ENCODE results near the gene ADSS1.
A peak's percentile ranks its signal among the peaks of the same experiment; 100 is the strongest.

Gene ADSS1

DNA sequence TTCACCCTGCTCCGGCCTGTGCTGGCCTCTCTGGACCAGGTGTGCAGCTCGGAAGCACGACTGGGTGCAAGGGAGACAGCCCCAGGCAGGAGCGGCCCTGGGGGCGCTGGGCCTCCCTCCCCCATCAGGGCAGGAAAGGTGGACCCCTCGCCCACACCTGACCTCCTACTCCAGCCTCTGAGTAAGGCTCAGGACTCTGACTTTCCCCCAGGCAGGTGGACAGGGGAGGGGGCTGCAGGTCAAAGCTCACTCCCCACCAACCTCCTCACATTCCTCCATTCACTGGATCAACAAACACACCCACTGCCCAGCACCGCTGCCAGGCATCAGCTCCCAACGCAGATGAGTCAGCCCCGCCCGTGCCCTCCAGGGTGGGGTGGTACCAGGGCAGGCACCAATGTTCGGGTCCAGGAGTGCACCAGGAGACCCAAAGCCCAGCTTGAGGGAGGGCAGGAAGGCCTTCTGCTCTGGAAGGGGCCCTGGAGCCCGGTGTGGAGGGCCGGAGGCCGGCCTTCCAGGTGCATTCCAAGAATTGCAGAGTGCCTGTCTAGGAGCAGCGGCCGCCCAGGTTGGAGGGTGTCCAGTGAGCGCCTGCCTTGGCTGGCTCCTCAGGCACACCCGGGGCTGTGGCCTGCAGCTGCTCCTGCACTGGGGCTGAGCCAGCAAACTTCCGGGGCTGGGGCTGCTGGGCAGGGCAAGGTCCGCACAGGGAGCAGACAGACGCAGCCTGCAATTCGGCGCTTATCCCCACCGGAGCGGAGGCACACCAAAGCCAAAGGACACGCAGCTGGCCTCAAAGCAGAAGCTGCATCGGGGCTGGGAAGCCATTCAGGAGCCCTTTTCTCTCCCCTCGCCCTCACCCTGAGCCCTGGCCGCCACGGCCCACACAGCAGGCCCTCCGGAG, 36.2 kb upstream of the ADSS1 start:
- DNase-seq = no peak

GRCh38 chr14:104688505-104689108, 35.4 kb upstream of the ADSS1 start:
- no peak for DNase-seq

DNA sequence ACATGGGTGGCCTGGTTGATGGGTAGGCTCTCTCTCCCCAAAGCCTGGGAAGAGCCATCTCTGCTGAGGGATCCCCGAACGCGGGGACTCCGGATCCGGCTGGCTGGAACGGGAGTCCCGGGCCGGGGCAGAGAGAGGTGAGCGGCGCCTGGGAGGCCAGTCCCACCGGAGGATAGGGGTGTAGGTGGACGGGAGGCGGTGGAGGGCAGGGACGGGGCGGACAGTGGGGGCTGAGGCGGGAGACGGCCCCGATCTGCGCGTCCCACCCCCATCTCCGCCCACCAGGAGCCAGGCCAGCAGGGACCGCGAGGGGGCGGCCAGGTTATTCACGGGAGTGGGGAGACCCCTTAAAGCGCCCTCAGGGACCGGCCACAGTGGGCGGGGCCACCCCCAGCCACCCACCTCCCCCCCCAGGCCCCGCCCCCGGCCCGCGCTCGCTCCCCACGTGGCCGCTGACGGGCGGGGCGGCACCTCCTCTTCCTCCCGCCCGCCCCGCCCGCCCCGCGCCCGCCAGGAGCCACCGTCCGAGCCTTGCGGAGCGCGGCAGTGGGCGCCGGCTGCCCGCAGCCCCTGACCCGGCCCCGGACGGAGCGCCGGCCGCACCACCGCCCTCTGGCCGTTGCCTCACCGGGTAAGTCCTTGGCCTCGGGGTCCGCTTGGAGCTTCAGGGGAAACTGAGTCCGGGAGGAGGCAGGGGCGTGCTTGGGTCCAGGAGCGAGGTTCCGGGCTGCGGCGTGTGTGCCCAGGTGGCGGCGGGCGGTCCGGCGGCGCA, 34.7 kb upstream of the ADSS1 start, which contains the start of gene INF2:
Gene INF2, plus strand, starts transcription at position 510 of the 772 bp plus-strand sequence. CDS start 11,748 bp downstream, outside the sequence.
- peak; percentile 63 for DNase-seq

GRCh38 chr14:104689881-104690711, 33.9 kb upstream of the ADSS1 start:
- DNase-seq = no peak

DNA sequence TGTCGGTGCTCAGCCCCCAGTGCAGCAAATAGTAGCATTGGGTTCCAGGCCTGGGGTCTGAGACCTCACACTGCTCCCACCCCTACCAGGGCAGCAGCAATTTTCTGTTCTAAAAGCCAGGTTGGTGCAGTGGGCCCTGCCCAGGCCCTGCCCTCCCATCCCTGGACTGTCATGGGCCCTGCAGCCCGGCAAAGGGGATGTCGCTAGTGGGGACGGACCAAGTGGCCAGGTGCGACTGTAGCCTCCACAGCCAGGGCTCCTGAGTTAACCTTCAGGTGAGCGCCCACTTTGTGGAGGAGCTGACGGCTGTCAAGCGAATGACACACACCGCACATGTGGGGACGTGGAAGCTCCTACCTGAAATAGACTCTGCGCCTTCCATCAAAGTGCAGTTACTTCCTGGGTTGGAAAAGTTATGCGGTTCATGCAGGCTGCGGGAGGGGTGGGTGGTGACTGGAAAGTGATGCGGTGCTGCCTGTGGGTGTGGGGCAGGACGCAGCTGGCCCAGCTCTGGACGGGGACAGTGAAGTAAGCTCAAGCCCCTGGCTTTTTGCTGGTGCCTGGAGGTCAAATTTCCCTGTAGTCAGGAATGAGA, 33.1 kb upstream of the ADSS1 start:
- DNase-seq = no peak

GRCh38 chr14:104691546-104692260, 32.3 kb upstream of the ADSS1 start:
- DNase-seq = no peak

GRCh38 chr14:104692261-104692938, 31.6 kb upstream of the ADSS1 start:
- no peak for DNase-seq

DNA sequence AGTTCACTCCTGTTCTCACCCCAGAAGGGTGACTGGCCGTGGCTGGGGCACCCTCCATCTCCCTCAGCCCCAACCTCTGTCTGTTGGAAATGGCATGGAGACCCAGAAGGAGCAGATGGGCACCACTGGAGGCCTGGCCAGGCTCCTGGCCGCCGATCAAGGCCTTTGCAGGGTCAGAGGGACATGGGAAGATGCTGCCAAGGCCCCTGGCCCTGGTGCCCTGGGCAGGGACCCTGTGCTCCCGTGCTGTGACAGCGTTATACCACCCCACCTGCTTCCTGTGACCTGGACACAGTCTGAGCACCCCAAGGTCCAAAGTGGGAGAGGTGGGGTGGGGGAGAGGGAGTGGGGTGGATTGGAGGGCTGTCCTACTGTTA, 31.1 kb upstream of the ADSS1 start:
- no peak for DNase-seq

DNA sequence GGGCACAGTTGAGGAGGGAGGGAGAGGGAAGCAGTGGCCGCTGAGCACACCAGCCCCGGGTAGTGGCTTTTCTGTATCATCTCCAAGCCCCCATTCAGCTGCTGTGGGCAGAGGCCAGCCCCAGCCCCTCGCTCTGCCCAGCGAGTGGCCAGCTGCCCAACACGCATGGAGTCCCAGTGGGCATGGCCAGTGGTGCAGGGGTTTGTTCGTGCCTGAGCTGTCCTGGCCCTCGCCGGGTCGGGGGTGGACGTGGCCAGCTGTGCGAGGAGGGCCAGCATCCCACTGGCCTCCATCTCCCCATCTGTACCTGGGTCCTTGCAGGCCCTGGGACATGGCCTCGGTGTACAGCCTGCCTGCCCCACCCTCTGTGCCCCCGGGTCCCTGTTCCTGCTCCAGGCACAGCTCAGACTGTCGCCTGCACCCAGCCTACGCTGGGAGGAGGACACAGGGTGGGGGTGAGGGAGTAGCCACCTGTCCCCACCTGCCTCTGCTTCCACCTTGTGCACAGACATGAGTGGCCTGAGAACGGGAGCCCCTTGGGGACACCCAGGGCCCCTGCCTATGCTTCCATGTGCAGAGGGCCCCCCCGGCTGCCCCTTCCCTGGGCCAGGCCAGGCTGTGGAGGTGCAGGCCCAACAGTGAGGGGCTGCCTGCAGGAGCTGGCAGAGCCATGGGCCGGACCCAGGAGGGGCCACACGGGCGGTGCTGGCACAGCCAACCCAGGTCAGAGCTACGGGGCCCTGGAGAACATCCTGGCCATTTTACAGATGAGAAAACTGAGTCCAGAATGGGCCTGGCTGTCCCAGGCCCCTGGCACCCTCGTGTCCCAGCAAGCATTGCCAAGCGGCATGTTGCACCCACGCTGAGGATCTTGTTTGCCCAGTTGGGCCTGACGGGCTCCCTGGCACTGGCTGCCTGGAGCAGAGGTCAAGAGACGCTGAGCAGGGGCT, 30.3 kb upstream of the ADSS1 start:
- DNase-seq = no peak

DNA sequence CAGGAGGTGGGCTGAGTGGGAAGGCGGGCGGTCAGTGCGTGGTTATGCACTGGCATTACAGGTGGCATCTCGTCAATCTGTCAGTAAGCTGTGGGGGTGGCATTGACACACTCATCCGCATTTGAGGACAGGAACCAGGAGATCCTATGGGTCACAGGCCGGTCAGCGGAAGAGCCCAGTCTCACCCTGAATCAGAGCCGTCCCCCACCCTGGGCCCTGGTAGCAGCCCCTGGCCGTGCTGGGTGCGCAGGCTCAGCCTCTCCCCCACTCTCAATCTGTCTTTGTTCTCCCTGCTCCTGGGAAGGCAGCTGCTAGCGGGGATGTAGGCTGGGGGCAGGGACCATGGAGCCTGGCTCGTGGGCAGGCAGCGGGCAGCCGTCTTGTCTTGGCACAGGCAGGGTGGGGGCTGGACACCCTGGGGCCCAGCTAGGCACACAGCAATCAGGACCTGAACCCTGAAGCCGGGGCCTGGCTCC, 29.5 kb upstream of the ADSS1 start:
- DNase-seq = no peak

DNA sequence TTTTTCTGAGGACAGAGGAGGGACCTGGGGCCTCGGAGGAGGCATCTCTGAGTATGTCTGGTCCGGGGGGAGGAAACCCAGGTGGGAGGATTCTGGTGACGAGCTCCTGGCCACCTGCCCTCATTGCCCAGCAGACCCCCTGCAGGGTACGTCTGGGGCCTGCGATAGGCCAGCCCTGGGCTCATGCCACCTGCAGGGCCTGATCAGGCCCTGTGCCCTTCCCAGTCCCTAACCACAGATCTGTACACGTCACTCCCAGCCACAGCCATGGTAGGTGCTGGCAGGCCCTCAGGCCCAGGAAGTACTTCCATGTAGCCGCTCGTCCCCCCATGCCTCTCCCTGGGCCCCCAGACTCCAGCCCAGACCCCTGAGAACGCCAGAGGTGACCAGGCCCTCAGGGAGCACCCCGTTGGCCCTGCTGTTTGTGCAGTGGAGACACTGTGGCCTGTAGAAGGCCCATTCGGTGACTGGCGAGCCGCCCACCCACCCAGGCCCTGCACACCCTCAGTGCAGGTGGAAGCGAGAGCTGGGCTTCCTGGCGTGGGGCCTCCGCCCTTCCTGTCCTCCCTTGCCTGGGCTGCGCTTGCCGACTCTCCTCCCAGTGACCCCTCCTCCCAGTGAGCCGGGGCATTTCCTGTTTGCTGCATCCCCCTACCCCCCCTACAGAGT, 28.9 kb upstream of the ADSS1 start:
- DNase-seq = no peak

DNA sequence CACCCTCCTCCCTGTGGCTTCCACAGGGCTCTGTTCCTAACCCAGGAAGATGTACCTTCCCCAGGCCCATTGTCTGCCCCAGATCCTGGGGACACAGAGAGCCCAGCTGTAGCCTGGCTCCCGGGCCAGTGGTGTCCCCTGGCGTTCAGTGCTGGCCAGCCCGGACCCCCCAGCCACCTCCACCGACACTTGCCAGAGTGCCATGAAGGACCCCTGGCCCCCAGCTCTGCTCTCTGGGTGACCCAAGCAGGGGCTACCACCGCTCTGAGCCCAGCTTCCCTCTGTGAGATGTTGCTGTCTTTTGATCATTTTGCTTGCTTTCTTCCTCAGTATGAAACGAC, 28.4 kb upstream of the ADSS1 start:
- DNase-seq = no peak

DNA sequence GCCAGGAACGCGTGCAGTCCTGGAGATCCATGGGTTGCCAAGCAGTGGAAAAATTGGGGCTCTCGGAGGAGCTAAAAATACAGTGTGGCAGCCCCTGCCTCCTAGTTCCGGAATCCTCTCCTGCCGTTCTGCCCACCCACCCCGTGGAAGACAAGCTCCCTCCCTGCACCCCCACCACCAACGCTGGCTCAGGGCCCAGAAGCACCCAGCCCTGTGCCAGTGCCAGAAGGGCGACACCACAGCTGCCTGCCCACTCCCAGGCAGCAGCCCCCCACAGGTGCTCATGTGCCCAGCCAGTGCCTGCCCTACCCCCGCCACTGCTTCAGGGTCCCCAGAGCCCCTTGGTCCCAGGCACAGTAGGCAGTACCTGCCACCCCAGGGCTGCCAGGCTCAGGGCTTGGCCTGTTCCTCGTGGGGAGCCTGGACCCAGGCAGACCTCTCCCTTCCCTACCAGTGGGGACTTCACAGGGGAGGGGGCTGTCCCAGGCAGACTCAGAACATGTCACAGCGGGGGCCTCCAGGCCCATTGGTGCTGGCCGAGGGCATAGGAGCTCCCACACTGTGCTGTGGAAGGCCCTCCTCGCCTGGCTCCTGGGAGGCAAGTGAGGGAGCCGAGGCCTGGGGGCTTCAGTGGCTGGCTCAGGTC, 27.2 kb upstream of the ADSS1 start:
- DNase-seq = no peak

GRCh38 chr14:104697317-104697703, 26.7 kb upstream of the ADSS1 start:
- DNase-seq = no peak

DNA sequence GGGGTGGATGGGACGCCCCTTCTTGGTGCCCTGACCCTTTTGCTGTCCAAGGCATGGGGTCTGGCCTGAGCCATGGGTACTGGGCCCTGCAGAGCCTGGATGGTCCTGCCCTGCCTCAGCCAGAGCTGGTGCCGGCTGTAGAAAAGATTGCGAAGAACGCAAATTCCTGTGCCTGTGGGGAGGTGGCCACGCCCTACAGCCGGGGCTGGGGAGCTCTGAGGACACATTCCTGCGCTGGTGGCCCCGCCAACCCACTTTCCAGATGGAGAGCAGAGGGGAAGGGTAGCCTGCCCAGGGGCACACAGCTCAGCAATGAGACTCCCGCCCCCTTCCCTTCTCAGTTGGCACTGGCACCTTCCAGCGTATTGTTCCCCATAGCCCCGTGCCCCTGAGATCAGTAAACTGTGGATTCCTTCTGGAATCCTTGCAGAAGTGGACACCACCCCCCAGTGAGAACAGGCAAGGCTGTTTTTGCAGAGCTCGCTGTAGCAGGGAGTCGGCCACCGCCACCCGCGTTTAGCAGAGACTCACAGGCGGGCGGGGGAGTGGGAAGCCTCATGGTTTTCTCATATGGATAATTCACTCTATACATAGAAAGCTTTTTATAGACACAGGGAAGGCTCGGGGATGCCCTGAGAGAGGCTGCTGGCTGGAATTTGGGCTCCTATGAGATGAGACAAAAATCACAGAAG, 26.0 kb upstream of the ADSS1 start:
- no peak for DNase-seq

GRCh38 chr14:104698688-104699425, 25.2 kb upstream of the ADSS1 start:
- no peak for DNase-seq

- no peak for DNase-seq
Observed at GRCh38 chr14:104699426-104699748, 24.6 kb upstream of the ADSS1 start.

Data from activated CD4-positive, CD25-positive, alpha-beta regulatory T cell treated with anti-CD3 and anti-CD28 coated beads, Interleukin-2, amount 50 U/mL, for 72 hours (primary cell).